UCSD-AML1 (cell line): ENCODE results near the gene GAS2L1.

Experiments
- DNase-seq: peaks from one replicate; lab custom pipeline; 2025; ENCODE audit not compliant: unreplicated experiment; lab: John Stamatoyannopoulos, UW

The GAS2L1 gene

DNA sequence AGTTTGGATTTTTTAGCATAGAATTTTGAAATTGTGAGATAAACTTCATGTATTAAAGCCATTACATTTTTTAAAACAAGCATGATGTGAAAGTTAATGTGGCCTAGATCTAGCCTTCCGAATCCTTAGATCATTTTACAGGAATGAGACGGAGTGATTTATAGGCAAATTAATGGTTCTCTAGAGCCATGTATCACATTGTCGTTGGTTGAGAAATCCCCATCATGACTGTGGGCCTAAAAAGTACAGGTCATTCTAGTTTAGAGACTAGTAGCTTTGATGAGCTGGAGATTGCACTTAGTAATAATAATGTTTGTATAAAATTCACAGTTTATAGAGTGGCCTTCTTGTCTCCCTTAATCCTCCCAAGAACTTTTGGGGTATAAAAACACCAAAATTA, 31.3 kb upstream of the GAS2L1 start:
- no peak for DNase-seq

DNA sequence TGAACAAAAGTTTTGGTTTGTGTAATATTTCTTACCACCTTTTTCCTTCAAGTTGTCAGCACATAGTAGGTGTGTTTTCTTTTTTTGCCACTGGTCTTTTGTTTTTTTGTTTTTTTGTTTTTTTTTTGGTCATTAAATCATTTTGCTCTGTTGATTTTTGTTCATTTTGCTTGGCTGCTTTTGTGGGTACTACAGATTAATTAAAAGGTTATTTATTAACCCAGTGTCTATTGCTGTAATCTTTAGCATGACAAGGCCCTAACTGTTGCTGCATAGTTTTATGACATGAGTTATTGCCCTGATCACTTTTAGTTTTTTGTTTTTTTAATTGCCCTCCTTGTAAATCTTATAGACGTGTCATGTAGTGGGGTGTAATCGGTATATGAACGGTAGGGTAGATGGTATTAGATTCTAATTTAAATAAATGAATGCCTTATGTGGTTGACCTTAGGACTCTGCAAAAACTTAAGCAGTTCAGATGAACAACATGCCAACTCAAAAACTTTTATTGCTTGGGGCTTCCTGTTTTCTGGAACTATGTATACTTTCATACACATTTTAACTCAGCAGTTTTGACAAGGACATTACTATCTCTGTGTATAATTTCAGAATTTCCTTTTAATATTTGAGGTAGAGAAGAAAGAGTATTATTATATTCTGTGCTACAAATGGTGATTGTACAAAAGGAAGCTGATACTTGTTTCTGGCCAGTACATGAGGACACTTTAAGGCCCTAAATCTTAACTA, 30.5 kb upstream of the GAS2L1 start:
- no peak for DNase-seq

DNA sequence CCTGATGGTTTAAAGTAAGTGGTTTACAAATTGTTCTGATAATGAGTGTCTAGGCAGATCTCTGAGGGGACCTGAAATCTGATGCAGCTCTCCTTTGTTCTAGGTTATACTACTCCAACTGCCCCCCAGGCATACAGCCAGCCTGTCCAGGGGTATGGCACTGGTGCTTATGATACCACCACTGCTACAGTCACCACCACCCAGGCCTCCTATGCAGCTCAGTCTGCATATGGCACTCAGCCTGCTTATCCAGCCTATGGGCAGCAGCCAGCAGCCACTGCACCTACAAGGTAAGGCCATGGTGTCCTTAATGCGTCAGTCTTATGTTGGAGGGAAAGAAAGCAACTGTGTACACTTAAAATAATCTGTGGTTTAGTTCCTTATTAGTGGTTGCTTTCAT, 28.5 kb upstream of the GAS2L1 start:
- no peak for DNase-seq

DNA sequence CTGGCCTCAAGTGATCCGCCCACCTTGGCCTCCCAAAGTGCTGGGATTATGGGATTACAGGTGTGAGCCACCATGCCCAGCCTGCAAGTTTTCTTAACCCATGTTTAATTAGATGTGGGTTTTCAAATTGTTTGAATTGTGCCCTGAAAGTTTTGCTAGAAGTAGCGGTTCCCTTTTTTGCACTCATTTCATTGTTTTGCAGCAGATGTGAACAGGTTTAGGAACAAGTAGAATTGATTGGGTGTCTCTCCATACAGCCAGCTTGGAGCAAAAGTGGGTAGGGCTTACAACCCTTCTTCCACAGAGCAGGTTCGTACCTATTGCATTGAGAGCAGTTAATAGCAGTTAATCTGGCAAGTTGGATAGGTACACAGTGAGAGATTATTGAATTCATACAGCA, 22.3 kb upstream of the GAS2L1 start:
- DNase-seq = no peak

DNA sequence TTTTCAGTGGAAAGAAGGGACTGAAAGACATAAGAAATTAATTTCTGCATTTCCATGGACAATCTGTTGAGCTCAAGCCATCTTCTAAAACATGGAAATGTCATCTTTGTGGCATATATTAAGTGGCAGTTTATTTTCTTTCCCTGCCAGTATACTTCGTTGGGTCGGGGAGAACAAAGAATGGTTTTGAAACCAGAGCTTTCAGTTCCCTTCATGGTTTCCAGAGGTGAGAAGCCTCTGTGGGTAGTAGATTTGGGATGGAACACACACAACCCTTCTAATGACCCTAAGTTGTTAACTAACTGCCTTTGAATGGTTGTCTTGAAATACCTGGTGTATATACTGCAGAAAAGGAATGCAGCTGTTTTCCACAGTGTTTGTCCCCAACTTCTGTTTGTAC, 17.6 kb upstream of the GAS2L1 start:
- no peak for DNase-seq

DNA sequence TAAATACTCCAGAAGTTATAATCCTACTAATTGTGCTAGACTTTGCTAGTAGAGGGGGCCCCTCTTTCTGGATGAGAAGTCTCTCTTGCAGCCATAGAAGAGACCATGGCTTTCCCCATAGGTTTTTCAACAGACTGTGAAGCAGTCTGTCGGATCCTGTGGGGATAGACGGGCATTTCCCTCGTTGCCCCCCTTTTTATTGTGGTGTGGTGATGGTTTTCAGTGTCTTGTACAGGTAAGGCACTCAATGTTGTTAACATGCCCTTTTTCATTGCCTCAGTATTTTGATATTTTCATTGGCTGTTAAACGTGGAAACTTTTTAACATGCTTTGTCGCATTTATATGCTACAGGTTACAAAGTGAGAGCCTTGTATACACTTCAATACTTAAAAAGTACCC, 16.4 kb upstream of the GAS2L1 start:
- DNase-seq = no peak

GRCh38 chr22:29291215-29291614, 15.2 kb upstream of the GAS2L1 start:
- DNase-seq = no peak

DNA sequence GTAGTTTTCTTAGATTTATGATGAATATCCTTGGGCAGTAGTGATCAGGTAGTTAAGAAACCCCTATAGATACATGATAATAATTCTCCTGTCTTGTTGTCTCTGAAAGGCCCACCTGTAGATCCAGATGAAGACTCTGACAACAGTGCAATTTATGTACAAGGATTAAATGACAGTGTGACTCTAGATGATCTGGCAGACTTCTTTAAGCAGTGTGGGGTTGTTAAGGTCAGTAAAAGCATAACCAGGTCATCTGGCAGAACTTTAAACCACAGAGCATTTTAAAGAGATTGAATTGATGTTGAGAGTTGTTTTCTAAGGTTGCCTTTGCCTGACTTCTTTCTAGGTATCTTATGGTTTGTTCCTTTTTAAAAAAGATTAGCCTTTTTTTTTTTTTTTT, 14.1 kb upstream of the GAS2L1 start:
- no peak for DNase-seq

DNA sequence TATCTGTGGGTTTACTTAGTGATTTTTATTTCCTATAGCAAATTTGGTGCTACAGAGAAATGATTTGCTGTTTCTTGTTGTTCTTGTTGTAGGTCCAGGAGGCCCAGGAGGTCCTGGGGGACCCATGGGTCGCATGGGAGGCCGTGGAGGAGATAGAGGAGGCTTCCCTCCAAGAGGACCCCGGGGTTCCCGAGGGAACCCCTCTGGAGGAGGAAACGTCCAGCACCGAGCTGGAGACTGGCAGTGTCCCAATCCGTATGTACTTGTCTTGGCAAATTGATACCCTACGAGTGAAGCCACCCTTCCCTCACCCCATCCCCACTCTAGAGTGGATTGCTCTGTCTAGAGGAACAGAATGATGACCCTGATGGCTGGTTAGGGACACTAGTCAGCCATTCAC, 7.8 kb upstream of the GAS2L1 start:
- no peak for DNase-seq

GRCh38 chr22:29299136-29299900, 7.1 kb upstream of the GAS2L1 start:
- no peak for DNase-seq

GRCh38 chr22:29300467-29300806, 6.0 kb upstream of the GAS2L1 start:
- no peak for DNase-seq

DNA sequence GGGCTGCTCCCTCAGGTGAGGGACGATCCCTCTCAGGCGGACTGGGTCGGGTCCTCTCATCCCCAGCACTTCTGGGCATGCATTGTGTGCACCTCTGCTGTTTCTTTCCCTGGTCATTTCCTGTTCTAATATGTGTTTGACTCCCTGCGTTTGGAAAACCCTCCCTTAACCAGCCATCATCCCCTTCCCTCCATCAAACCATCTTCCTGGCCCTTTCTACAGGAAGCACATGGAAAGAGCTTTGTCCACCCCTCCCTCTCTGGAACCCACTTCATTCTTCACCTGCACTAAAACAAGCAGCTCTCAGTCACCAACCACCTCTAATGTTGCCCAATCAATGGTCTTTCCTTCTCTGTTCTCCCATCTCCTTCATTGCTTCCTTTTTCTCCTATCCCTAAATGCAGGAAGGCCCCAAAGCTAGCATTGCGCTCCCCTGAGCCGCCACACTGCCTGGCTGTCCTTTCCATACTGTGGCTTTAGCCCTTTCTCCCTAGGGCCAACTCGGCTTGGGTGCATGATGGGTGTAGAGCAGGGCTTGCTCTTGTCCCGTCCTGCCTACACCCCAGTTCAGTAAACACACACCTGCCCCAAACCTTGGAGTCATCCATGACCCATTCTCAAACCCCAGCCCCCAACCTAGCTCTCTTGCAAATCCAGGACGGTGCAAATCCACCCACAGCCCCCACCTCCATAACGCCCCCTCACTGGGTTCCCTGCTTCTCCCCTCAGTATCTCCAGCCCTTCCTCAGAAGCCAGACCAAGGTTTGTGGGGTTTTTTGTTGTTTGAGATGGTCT, 5.4 kb upstream of the GAS2L1 start:
- DNase-seq = no peak

DNA sequence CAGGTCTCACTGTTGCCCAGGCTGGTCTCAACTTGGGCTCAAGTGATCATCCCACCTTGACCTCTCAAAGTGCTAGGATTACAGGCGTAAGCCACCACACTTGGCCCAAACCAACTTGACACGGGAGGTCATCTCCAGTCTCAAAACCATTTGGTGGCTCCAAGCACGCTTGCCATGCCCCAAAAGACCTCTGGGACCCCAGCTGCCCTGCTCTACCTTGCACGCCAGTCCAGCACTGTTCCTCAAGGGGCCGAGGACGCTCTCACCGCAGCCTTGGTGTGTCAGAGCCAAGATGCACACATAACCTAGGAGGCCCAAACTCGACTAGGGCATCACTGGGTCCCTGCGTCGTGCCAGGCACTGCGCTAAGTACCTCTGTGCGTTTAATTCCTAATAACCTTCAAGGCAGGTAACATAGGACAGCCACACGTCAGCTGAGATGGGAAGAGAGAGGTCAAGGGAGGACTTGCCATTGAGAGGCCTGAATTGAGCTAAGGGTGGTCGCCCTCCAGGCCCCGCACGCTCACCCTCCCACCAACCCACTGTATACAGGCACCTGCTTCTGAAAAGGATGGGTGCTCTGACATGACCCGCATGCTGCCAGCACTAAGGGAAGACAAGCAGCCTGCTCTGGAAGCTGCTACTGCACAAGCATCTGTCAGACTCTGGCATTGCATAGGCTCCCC, 4.6 kb upstream of the GAS2L1 start:
- no peak for DNase-seq

- DNase-seq = no peak
Observed at GRCh38 chr22:29302402-29302680, 4.1 kb upstream of the GAS2L1 start.

GRCh38 chr22:29302681-29303465, 3.6 kb upstream of the GAS2L1 start:
- DNase-seq = no peak

DNA sequence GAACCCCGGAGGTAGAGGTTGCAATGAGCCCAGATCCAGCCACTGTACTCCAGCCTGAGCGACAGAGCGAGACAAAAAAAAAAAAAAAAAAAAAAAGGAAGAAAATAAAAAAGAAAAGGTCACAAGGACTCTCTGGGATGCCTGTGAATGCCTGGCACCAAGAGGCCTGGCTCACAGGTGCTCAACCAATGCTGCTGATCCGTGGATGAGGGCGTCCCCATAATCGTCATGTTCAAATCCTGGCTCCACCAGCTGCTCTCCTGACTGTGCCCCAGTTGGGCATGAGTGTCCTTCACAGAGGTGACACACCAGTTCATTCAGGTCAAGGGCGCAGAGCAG, 645 bp upstream of the GAS2L1 start:
- DNase-seq = no peak

- DNase-seq = peak; percentile 85
Observed at GRCh38 chr22:29306835-29307595, 565 bp downstream of the GAS2L1 start.

DNA sequence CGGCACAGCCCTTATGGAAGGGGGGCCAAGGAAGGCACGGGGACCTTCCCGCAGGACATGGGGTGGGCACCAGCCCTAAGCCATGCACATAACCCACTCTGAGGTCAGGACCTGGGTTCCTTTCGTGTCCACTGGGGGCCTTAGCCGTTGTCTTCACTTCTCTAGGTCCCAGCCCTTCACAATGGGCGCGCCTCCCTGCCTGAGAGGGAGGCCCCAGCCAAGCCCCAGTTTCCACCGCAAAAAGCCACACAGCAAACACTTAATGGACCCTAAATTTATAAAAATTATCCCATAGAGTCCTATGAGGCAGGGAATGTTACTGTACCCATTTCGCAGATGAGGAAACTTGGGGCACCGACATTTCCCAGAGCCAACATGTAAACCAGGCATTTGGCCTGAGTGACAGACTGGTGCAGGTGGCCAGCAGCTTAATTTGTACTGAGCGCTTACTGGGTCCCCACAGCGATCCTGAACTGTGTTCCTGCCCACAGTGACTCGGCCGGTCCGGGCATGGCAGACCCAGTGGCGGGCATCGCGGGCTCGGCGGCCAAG, 1.2 kb downstream of the GAS2L1 start:
- no peak for DNase-seq

DNA sequence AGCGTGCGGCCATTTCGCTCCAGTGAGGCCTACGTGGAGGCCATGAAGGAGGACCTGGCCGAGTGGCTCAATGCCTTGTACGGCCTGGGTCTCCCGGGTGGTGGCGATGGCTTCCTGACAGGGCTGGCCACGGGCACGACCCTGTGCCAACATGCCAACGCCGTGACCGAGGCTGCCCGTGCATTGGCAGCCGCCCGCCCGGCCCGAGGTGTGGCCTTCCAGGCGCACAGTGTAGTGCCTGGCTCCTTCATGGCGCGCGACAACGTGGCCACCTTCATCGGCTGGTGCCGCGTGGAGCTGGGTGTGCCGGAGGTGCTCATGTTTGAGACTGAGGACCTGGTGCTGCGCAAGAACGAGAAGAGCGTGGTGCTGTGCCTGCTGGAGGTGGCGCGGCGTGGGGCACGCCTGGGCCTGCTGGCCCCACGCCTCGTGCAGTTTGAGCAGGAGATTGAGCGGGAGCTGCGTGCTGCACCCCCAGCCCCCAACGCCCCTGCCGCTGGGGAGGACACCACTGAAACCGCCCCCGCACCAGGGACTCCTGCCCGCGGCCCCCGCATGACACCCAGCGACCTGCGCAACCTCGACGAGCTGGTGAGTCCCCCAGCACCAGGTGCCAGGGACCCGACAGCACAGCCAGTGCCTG, 1.8 kb downstream of the GAS2L1 start:
- no peak for DNase-seq
